T-helper 2 cell treated with Interferon-gamma antibody and Interleukin-4, amounts not matched to agents 100 ng/mL and 5 ng/mL, for 36 hours (primary cell): ENCODE measurements around the gene ADARB1. TPM values are rescaled to one million over a fixed set of nuclear protein-coding genes. Genes with fewer than 3 reads are reported as not detected.

Experiments used
- intact Hi-C: fragments of 100-400 bp; cut with micrococcal nuclease; formaldehyde crosslinking; loops from one replicate; pipeline ENCODE4 v1.15.1; 2023
- total RNA-seq: library from RNA; stranded (reverse); gene quantifications from 2 replicates; pipeline ENCODE4 v1.2.3, GENCODE V29; 2022

ADARB1 gene
- total RNA-seq, 1 donor from 2014 or later: 51.5 TPM

GRCh38 chr21:45113543-45113942 is 39.2 kb downstream of the ADARB1 start:
- intact Hi-C loops: no loop called here

DNA sequence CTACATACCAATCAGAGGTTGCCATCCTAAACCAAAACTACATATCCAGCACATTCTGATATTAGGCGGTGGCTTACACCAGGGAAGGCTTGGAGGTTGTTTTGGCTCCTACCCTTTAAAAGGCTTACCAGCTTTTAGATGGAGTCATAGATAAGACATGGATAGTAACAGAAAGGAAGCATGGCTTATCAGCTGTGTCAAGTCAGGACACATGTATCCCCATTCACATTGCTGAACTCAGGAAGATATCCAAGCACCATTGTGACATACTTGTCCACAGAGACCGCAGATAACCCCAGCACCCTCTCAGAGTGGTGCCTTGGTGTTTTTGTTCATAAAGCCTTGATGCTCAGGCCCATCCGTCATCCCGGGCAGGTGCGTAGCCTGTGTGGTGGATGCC is 39.7 kb downstream of the ADARB1 start:
- intact Hi-C loops: no loop called here

- intact Hi-C loops: no loop called here
These were observed 40.1 kb downstream of the ADARB1 start for GRCh38 chr21:45114475-45114874.

- intact Hi-C loops: no loop called here
These were observed 40.8 kb downstream of the ADARB1 start for GRCh38 chr21:45115141-45115540.

- intact Hi-C loops: no loop called here
These were observed 41.7 kb downstream of the ADARB1 start for GRCh38 chr21:45116066-45116465.

DNA sequence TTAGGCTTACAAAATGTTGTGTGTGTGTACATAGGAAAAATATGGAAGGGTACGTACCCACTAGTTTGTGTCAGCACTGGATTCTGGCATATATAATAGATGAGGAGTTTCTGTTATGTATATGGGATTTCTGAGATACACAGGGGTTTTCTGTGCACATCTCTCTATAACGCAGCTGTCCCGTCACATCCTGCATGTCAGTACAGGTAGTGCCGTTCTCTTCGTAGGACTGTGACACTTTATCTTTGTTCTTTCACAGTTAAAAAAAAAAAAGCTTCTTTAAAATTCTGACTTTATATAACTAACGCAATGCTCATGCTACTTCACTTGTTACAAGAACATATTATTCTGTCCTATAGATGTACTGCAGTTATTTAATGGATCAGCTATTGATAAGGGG is 42.9 kb downstream of the ADARB1 start:
- intact Hi-C loops: no loop called here

GRCh38 chr21:45118099-45118498 is 43.7 kb downstream of the ADARB1 start:
- intact Hi-C loops: no loop called here

DNA sequence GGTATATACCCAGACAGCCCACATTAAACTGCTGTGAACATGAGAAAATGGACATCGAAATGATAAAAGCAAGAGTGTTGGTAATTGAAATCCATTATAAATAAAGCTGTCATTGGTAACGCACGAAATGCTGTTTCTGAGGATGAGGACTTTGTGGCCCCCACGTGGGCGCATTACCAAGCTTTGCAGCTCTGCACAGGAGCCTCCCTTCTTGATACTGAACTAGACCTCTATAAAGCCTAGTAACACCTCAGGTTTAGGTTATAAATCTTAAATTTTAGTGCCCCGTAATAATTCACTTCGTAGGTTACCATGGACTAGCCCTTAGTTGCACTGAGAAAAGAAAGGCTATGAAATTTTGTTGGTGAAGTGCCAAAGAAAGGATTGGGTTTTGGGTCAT is 45.4 kb downstream of the ADARB1 start:
- intact Hi-C loops: no loop called here

GRCh38 chr21:45120975-45121374 is 46.6 kb downstream of the ADARB1 start:
- intact Hi-C loops: no loop called here

DNA sequence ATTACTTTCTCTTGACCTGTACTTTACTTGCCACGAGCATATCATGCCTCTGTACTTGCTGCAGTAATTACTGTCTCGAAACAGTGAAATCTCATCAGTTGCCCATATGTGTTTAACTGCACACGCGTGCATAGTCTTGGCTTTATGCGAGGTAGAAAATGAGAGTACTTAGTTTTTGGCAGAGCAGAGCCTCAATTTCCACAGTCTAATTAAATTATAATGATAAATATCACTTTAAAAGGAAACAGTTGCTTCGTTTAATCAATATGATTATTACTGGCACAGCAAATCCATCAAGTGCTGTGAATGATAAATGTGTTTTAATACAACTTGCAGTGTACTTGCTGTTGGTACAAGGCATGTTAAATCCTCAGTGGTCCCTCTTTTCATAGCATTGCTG is 47.6 kb downstream of the ADARB1 start:
- intact Hi-C loops: no loop called here

GRCh38 chr21:45122432-45123132 is 48.2 kb downstream of the ADARB1 start:
- intact Hi-C loops: no loop called here

- intact Hi-C loops: no loop called here
These were observed 49.1 kb downstream of the ADARB1 start for GRCh38 chr21:45123440-45123839.

- intact Hi-C loops: no loop called here
These were observed 50.2 kb downstream of the ADARB1 start for GRCh38 chr21:45124596-45124995.

DNA sequence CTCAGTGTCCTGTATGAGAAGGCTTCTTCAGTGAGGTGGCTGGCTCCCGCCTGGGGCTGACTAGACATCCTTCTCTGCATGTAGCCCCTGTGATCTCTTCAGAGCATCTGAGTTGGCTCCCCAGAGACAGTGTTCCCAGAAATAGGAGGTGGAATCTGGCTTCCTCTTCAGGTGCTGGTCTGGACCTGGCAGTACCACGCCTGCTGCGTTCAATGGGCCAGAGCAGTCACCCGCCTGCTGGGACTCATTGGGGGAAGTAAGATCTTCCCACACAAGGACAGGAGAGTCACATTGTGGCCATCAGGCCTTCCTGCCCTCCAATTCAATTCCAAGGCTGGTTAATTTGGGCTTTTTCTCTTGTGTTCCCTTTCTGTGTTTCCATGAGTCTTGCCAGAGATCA is 51.0 kb downstream of the ADARB1 start:
- intact Hi-C loops: loop anchor here (5.0 kb wide), 1 partner anchor 48 kb away; no protein-coding TSS in a partner anchor

DNA sequence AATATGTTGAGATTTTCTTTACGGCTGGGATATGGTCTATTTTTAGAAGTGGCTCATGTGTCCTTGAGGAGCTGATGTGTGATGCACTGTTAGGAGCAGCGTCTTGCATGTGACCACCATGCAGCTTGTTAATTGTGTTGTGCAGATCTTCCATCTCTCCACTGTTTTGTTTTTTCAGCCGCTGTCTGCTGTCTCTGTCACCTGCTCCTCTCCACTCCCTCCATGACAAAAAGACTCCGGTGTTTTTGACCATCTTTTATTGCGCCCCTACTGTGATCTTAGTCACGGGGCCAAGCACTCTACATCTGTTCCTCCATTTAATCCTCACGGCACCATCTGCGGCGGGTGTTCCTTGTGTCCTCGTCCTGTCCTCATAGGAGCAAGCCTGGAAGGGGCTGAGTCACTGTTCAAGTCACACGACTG is 51.8 kb downstream of the ADARB1 start:
- intact Hi-C loops: loop anchor here (5.0 kb wide), 1 partner anchor 49 kb away; no protein-coding TSS in a partner anchor

- intact Hi-C loops: loop anchor here (5.0 kb wide), 1 partner anchor 50 kb away; no protein-coding TSS in a partner anchor
These were observed 52.6 kb downstream of the ADARB1 start for GRCh38 chr21:45126983-45127382.

DNA sequence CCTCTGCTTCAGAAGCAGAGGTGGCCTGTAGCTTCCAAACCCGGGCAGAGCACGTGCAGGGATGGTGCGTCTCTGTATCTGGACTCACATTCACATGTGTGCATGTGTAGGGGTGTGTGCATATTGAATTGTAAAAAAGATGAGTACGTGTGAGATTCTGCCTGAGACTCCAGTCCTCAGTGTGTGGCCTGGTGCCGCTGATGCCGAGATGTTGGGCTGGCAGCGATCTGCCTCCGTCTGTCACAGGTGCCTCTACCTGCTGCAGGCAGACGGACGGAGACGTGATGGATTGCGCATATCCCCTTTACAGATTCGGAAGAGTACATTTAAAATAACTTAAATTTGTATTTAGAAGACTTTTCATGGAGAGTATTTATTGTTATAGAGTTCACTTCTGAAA is 53.6 kb downstream of the ADARB1 start:
- intact Hi-C loops: loop anchor here (1.0 to 5.0 kb wide), 2 partner anchors 51 to 179 kb away; no protein-coding TSS in a partner anchor

DNA sequence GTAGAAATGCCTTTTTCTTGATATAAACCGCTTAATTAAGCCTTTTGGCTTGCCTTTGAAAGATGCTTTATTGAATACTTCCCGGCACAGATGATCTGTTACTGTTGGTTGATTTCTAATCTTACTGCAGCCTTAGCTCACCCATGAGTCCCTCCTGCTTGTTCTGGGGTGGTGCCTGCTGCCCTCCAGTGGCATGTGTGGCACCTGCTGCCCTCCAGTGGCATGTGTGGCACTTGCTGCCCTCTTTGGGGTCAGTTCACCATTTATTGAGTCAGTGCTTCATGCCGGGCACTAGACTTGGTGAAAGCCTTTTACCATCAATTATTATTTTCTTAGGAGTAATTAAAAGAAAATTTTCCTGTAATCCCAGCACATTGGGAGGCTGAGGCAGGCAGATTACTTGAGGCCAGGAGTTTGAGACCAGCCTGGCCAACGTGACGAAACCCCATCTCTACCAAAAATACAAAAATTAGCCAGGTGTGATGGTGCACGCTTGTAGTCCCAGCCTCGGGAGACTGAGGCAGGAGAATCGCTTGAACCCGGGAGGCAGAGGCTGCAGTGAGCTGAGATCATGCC is 54.3 kb downstream of the ADARB1 start:
- intact Hi-C loops: loop anchor here (1.0 to 5.0 kb wide), 2 partner anchors 51 to 179 kb away; no protein-coding TSS in a partner anchor

DNA sequence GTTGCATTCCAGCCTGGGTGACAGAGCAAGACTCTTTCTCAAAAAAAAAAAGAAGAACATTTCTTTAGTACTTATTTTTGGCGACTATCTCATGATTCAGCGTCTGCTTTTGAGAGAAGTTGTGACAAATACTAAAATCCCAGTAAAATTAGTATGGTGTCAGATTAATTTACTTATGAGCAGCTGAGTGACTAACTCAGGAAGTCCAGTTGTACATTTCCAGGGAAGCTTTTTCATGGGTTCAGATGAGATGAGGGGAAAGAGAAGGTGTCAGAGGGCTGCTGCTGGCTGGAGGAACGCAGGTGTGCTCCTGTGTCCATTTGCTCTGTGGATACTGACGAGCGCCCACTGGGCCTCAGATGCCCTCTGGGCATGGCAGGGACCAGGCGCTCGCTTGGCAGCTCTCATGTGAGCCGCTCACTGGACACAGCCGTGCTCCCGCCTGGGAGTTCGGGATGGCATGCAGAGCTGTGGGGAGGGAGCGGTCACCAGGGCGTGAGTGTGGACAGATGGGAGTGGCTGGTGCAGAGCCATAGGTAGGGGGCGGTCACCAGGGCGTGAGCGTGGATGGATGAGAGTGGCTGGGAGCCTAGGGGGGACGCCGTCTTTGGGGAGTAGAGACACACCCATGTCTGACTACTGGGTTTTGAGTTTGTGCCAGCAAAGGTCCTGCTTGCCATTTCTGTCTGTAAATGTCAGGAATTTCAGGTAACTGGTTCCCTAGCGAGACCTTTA is 55.0 kb downstream of the ADARB1 start:
- intact Hi-C loops: loop anchor here (5.0 kb wide), 1 partner anchor 52 kb away; no protein-coding TSS in a partner anchor

- intact Hi-C loops: no loop called here
These were observed 56.0 kb downstream of the ADARB1 start for GRCh38 chr21:45130324-45130774.

GRCh38 chr21:45131537-45131999 is 57.2 kb downstream of the ADARB1 start:
- intact Hi-C loops: no loop called here
